LNCaP clone FGC (cell line): ENCODE measurements around the gene HSPA4.

Experiments used
- DNase-seq: peaks from one replicate; pipeline ENCODE4 v3.0.0-alpha.2; 2011; ENCODE audit warnings: low read depth
- H3K4me3 ChIP-seq: 2 replicates; pipeline ENCODE4 v1.5.1; 2011; ENCODE audit warnings: mild to moderate bottlenecking, low read depth, low read length, control low read depth
- TF ChIP-seq, protein P1 (sequence below): IDR thresholded peaks from 2 replicates; pipeline ENCODE4 v1.5.1; 2012; ENCODE audit warnings: mild to moderate bottlenecking; ENCODE audit not compliant: control insufficient read depth, insufficient read depth; ENCODE audit errors: extremely low read depth

The HSPA4 gene

DNA sequence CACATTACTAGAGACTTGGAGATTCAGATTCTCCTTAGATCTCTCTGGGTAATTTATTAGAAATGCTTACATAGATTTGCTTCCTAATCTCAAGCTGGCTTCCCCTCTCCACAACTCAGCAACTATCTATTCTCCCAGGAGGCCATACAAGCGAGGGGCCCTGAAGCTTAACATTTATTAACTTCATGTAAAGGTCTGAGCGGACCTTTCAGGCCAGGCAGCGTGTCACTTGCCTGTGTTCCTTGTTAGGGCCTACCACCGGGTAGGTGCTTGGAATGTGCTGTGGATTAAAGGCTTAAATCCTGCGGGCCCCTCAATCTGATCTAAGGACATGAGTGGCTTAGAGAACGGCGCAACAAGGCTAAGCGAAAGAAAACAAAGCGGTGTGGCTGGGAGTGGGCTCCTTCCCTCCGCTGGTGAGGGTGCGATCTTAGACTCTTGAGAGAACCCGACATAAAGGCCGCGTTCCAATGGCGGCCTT, 712 bp upstream of the HSPA4 start:
- no peak for DNase-seq
- peak overlapping the region; percentile 89 for H3K4me3 ChIP-seq
- TF ChIP-seq, protein P1, sequence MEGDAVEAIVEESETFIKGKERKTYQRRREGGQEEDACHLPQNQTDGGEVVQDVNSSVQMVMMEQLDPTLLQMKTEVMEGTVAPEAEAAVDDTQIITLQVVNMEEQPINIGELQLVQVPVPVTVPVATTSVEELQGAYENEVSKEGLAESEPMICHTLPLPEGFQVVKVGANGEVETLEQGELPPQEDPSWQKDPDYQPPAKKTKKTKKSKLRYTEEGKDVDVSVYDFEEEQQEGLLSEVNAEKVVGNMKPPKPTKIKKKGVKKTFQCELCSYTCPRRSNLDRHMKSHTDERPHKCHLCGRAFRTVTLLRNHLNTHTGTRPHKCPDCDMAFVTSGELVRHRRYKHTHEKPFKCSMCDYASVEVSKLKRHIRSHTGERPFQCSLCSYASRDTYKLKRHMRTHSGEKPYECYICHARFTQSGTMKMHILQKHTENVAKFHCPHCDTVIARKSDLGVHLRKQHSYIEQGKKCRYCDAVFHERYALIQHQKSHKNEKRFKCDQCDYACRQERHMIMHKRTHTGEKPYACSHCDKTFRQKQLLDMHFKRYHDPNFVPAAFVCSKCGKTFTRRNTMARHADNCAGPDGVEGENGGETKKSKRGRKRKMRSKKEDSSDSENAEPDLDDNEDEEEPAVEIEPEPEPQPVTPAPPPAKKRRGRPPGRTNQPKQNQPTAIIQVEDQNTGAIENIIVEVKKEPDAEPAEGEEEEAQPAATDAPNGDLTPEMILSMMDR = no peak

DNA sequence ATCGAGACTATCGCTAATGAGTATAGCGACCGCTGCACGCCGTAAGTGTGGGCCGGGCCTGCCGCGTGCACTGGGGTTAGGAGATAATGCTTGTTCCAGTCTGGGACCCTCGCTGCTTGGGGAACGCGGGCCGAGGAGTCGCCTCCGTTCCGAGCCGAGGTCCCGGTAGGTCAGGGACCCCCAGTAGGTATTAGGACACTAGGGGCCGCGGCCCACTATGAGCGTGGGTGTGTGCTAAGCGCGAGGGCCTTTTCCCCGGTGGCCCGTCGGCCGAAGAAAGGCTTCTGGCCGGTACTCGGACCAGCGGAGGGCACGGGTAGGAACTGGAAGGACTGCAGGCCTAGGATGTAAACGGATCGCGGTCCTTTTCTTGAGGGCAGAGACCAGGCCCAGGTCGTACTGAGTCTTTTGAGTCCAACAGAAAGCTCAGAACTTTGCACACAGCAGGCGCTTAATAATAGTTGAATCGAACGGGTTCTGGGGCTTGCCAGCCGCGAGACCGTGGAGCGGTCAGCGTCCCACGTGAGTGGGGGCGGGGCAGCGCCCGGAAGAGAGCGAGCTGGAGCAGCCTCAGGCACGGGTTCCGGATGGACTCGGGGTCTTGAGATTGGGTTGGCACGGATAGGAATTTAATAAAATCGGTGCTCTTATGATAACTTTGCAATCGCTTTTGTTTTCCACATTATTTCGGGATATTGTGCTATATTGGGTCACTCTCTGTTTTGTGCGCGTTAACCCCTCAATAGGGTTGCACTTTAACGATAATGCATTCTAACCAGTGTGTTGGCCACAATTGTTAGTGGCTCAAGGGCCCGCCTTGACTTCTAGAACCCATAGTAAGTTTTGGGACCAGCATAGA, 733 bp downstream of the HSPA4 start:
- TF ChIP-seq, protein P1 = no peak
- DNase-seq = no peak
- H3K4me3 ChIP-seq = peak overlapping the region; percentile 89

DNA sequence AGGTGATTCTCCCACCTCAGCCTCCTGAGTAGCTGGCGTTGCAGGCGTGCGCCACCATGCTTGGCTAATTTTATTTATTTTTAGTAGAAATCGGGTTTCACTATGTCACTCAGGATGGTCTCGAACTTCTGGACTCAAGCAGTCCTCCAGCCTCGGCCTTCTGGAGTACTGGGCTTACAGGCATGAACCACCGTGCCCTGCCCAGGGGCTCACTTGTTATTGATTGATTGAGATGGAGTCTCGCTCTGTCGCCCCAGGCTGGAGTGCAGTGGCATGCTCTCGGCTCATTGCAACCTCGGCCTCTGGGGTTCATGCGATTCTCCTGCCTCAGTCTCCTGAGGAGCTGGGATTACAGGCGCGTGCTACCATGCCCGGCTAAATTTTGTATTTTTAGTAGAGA, 1.6 kb downstream of the HSPA4 start:
- DNase-seq = no peak
- H3K4me3 ChIP-seq = peak overlapping the region; percentile 89
- TF ChIP-seq, protein P1 = no peak

DNA sequence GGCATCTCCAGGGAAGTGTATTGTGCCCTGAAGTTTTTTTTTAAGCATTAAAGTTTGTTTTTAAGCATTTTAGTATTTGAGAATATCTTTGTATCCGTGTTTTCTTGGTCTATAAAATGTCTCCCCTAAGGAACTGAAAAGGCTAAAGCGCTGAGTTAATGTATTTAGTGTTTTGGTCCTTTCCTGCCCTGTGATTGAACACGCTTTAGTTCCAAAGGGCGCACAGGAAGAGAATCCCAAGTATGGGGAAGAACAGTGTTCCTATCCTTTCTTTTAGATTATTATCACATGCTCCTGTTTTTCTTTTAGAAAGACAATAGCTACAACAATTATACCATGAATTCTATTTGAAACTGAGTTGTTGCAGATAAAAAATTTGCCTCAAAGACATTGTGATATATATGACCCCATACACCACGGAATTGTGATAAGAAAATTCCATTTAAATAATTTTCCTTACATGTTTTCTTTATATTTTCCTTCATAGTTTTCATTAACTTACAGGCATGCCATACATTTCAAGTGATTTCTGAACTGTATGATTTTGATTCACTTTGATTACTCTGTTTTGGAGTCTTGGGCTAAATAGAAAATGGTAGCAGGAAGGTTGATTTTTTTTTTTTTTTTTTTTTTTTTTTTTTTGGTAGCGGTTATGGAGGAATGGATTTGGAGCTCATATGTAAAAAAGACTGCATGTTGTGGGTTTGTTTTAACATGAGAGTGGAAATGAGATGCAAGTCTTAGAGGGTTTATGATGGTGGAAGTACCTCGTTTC, 3.1 kb downstream of the HSPA4 start:
- TF ChIP-seq, protein P1 = no peak
- H3K4me3 ChIP-seq = no peak overlapping the region
- DNase-seq = no peak

DNA sequence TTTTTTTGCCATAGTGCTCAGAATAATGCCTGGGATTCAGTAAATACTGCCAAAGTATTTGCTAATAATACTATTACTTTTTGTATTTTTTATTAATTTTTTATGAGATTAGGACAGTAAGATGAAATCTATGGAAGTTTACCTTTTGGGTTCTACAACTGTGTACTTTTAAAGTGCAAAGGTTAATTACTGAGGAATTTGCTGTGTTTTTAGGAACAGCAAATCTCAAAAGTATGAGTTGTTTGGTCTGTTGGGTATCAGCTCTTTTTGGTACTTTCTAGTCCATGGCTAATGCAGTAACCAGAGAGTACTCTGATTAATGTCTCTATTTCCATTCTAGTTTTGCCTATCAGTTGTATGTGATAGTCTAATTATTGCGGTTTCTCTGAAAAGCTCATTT, 5.1 kb downstream of the HSPA4 start:
- no peak overlapping the region for H3K4me3 ChIP-seq
- TF ChIP-seq, protein P1 = no peak
- no peak for DNase-seq

DNA sequence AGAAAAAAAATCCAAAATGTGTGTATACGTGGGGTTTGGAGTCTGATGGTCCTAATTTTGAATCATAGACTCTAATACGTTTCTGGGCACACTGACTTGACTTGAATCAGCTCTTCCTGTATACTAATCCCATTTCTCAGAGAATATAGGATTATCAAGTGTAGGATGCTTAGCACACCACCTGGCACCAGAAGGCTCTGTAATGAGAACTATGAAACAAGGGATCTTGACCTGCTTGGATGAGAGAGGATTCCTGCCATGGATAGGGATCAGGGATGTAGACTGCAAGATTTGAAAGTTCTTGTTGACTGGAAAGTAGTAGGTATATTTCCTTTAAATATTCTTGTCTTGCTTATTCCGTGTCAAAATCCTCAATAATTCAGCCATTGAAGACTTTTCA, 7.8 kb downstream of the HSPA4 start:
- no peak for DNase-seq
- no peak overlapping the region for H3K4me3 ChIP-seq
- TF ChIP-seq, protein P1 = no peak
